ENCODE data around the gene MRPL48. TPM values are rescaled to one million over a fixed set of nuclear protein-coding genes. Genes with fewer than 3 reads are reported as not detected.

Gene MRPL48
- total RNA-seq, 1 experiment from 2014 or later, result 98.2 TPM

GRCh38 chr11:73889019-73889418 is 101.3 kb downstream of the MRPL48 start:
- DNase-seq (ENCODE audit: low read depth), result no peak

- no peak for DNase-seq (ENCODE audit: low read depth)
Measured at GRCh38 chr11:73889536-73889935, 101.9 kb downstream of the MRPL48 start.

- DNase-seq (ENCODE audit: low read depth), result no peak
Measured at GRCh38 chr11:73893041-73893440, 105.4 kb downstream of the MRPL48 start.

- no peak for DNase-seq (ENCODE audit: low read depth)
Measured at GRCh38 chr11:73894725-73895335, 107.2 kb downstream of the MRPL48 start.

- DNase-seq (ENCODE audit: low read depth), result no peak
Measured at GRCh38 chr11:73902303-73902702, 114.6 kb downstream of the MRPL48 start.

GRCh38 chr11:73907191-73907590 is 119.5 kb downstream of the MRPL48 start:
- DNase-seq (ENCODE audit: low read depth), result peak; percentile 26

GRCh38 chr11:73912026-73912425 is 124.4 kb downstream of the MRPL48 start:
- DNase-seq (ENCODE audit: low read depth), result no peak

- no peak for DNase-seq (ENCODE audit: low read depth)
Measured at GRCh38 chr11:73913472-73913871, 125.8 kb downstream of the MRPL48 start.

GRCh38 chr11:73914284-73914683 is 126.6 kb downstream of the MRPL48 start:
- DNase-seq (ENCODE audit: low read depth), result no peak

Other genes with a start within 250 kb of the MRPL48 start
- 30.4 and 30.5 TPM in 2 replicates for gene FAM168A, start 189.8 kb upstream of the MRPL48 start, total RNA-seq (2014; rRNA removed; shearing (Covaris generic))
- not detected in 2 replicates for gene PLEKHB1, start 141.3 kb upstream of the MRPL48 start, total RNA-seq (2014; rRNA removed; shearing (Covaris generic))
- 95.4 and 124 TPM in 2 replicates for gene RAB6A, start 26.8 kb upstream of the MRPL48 start, total RNA-seq (2014; rRNA removed; shearing (Covaris generic))
- gene COA4, start 89.0 kb downstream of the MRPL48 start, total RNA-seq (2014; rRNA removed; shearing (Covaris generic)), result 143 and 159 TPM in 2 replicates
- gene PAAF1, start 89.1 kb downstream of the MRPL48 start, total RNA-seq (2014; rRNA removed; shearing (Covaris generic)), result 10.6 and 18.1 TPM in 2 replicates
- 0.12 and 1.2 TPM in 2 replicates for gene DNAJB13, start 163.2 kb downstream of the MRPL48 start, total RNA-seq (2014; rRNA removed; shearing (Covaris generic))
- 11.8 and 16.1 TPM in 2 replicates for gene UCP2, start 195.0 kb downstream of the MRPL48 start, total RNA-seq (2014; rRNA removed; shearing (Covaris generic))
- 0.10 and 0.60 TPM in 2 replicates for gene UCP3, start 221.2 kb downstream of the MRPL48 start, total RNA-seq (2014; rRNA removed; shearing (Covaris generic))

All from RPMI7951 (cell line).